Urinary bladder (tissue), 4 donors: Measurements from ENCODE around the gene UNC119. TPM values are rescaled to one million over a fixed set of nuclear protein-coding genes. Genes with fewer than 3 reads are reported as not detected.

Source experiments
- DNase-seq: peaks from one replicate; pipeline ENCODE4 v3.0.0-alpha.2; 2015; ENCODE audit errors: extremely low spot score
- H3K27ac ChIP-seq: one replicate; pipeline ENCODE4 v1.5.1; 2013; ENCODE audit warnings: low read depth, mild to moderate bottlenecking, moderate library complexity
- H3K36me3 ChIP-seq: one replicate; pipeline ENCODE4 v1.6.1; 2013; ENCODE audit warnings: mild to moderate bottlenecking, moderate library complexity; ENCODE audit not compliant: insufficient read depth
- H3K4me1 ChIP-seq: one replicate; pipeline ENCODE4 v1.6.1; 2013; ENCODE audit warnings: mild to moderate bottlenecking, moderate library complexity; ENCODE audit not compliant: insufficient read depth
- H3K4me3 ChIP-seq: one replicate; pipeline ENCODE4 v1.5.1; 2013; ENCODE audit warnings: low read depth, low read length
- WGBS: extraction: QIAGEN DNeasy Blood & Tissue Kit; methylation state at CpG from one replicate; pipeline ENCODE4 v1.1.7; 2013; 5-methylcytosine and 5-hydroxymethylcytosine counted together
- polyA plus RNA-seq: library from polyadenylated mRNA; stranded (reverse); fragments of 200-250 nt; gene quantifications from one replicate; pipeline ENCODE4 v1.2.3, GENCODE V29; 2013
- total RNA-seq: library from RNA; depleted of rRNA; stranded (reverse); fragments of >200 nt; gene quantifications from one replicate; pipeline ENCODE4 v1.2.3, GENCODE V29; 2014
- donor health status: healthy with polysubstance abuse.
- donor health status: healthy.

Gene UNC119
- total and polyA plus RNA-seq, 2 donors: 15.2 to 24.4 TPM

DNA sequence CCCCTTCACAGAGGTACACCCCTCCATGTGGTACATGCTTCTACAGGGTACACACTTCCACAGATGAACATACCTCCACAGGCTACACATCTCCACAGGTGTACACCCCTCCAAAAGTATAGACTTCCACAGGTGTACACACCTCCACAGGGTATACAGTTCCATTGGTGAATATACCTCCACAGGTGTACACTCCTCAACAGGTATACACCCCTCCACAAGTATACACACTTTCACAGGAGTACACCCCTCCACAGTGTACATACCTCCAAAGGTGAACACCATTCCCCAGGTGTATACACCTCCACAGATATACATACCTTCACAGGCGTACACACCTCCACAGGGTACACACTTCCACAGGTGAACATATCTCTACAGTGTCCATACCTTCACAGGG is 36.9 kb downstream of the UNC119 start:
- no peak for DNase-seq
- Histone ChIP-seq H3K36me3 (no peaks in the 10 kb centered on the region), H3K27ac (no peak overlapping the region), H3K4me1 (no peaks in the 10 kb centered on the region), H3K4me3 (no peak overlapping the region)
- WGBS: 98% methylated on average over 1 of the region's 1 CpG

DNA sequence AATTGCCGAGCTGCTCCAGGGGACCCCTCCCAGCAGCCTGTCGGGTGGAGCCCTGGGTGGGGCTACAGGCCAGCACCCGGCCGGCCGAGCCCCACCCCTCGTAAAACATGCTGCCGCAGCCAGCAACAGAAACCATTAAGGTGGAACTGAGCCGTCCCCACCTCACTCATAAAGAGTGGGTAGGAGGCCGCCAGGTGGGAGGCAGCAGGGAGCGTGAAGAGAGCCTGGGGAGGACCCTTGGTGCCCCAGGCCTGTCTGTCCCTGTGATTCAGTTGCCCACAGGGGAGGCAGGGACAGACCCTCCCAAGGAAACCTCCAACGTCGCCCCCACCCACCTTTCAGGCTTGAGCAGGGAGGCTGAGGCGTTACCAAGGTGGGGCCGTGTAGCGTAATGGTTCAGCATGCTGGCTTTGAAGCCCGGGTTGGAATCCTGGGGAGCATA is 37.8 kb downstream of the UNC119 start:
- Histone ChIP-seq H3K36me3 (no peaks in the 10 kb centered on the region), H3K27ac (no peak overlapping the region), H3K4me3 (no peak overlapping the region), H3K4me1 (no peaks in the 10 kb centered on the region)
- 39% methylated on average over 16 of the region's 16 CpGs for WGBS
- DNase-seq: no peak

GRCh38 chr17:28513476-28513875 is 38.9 kb downstream of the UNC119 start:
- H3K36me3 ChIP-seq: no peaks in the 10 kb centered on the region
- H3K4me1 ChIP-seq: no peaks in the 10 kb centered on the region
- DNase-seq: no peak
- H3K27ac ChIP-seq: no peak overlapping the region
- WGBS: 62% methylated on average over 7 of the region's 7 CpGs
- no peak overlapping the region for H3K4me3 ChIP-seq

DNA sequence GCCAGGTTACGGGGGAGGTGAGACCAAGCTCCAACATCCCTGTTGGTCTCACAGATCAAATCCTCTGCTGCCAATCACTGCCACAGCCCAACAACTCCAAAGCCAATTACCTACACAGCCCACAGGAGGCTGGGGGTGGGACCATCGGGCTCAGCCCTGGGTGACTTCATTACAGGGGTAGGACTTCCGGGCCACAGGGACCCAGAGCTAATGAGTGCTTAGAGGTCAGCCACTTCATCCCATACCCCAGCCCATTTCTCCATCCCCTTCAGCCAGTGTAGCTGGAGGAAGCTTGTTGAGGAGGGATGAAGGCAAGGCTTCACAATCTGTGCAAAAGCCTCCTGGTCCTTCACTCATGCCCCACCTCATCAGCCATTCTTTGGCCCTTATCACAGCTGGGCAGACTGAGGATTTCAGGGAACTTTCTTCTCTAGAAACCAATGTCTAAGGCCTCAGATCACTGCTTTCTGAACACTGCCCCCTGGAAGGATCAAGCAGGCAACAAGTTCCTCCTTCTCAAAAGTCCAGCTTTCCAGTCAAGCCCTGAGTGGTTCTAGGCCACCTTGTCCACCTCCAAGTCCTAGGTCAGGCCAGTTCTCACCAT is 40.5 kb downstream of the UNC119 start:
- H3K4me1 ChIP-seq: no peaks in the 10 kb centered on the region
- H3K27ac ChIP-seq: no peak overlapping the region
- WGBS: 68% methylated on average over 3 of the region's 3 CpGs
- no peak for DNase-seq
- no peak overlapping the region for H3K4me3 ChIP-seq
- H3K36me3 ChIP-seq: no peaks in the 10 kb centered on the region

GRCh38 chr17:28509789-28510188 is 42.6 kb downstream of the UNC119 start:
- Histone ChIP-seq H3K27ac (no peak overlapping the region), H3K4me1 (no peaks in the 10 kb centered on the region), H3K36me3 (no peaks in the 10 kb centered on the region), H3K4me3 (no peak overlapping the region)
- DNase-seq: no peak
- 73% methylated on average over 7 of the region's 7 CpGs for WGBS

GRCh38 chr17:28508211-28508724 is 44.2 kb downstream of the UNC119 start:
- Histone ChIP-seq H3K36me3 (no peaks in the 10 kb centered on the region), H3K27ac (peak overlapping the region; percentile 40), H3K4me3 (no peak overlapping the region), H3K4me1 (no peaks in the 10 kb centered on the region)
- 48% methylated on average over 11 of the region's 11 CpGs for WGBS
- no peak for DNase-seq

DNA sequence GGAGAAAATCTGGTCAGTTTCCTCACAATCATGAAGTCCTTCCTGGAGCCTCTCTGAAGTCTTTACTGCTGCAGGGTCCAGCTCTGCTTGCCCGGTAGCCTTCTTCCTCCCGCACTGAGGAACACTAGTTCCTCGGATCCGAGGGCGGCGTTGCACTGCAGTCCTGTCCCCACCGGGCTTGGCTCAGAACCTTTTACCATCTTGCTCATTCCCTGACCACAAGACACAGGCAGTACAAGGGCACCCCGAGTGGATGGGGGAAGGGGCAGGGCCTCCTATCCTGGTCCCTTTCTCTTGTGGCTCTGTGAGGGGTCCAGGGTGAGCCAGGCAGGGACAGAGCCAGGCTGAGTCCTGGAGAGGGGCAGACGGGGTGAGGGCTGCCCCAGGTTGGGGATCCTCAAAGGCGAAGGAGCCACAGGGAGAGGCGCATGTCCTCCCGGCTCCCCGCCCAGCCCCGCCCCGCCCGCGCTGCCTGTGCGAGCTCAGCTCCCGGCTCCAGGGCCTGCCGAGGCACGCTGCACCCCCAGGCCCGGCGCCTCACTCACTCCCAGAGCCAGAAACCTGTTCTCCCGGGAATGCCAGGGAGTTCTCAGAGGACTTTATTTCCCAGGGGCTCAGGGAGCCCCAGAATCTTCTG is 44.7 kb downstream of the UNC119 start:
- Histone ChIP-seq H3K36me3 (no peaks in the 10 kb centered on the region), H3K4me3 (no peak overlapping the region), H3K4me1 (no peaks in the 10 kb centered on the region), H3K27ac (peak overlapping the region; percentile 71)
- WGBS: 22% methylated on average over 24 of the region's 24 CpGs
- no peak for DNase-seq

DNA sequence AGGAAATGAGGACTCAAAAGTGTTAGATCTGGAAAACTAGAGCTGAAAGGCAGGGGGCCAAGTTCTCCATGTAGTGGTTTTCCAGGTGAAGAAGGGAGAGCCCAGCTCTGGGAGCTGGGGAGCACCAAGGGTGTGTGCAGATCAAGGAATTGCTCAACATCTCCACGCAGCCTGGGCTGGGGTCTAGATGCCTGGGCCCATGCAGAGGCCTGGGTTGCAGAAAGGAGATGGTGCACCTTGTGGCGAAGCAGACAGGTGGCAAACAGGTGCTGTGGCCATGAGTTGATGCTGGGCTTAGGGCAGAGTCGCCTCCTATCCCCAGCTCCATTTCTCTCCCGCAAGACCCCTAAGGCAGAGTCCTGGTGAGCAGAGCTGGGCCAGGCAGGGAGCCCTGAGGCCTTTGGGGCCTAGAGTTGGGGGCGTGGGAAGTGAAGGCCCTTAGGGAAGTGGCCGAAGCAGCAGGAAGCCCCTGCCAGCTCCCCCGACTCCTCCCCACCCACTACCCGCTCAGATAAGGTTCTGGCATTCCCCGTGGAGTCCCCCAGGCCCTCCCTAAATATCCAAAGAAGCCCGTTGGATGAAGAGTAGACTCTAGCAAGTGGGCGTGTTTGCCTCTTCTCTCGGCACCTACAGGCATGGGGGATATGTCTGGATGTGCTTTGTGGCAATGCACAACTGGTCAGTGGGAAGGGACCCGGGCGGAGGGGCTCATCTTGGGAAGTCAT is 45.5 kb downstream of the UNC119 start:
- 65% methylated on average over 14 of the region's 14 CpGs for WGBS
- H3K27ac ChIP-seq: no peak overlapping the region
- DNase-seq: no peak
- H3K4me1 ChIP-seq: no peaks in the 10 kb centered on the region
- no peak overlapping the region for H3K4me3 ChIP-seq
- H3K36me3 ChIP-seq: no peaks in the 10 kb centered on the region

- Histone ChIP-seq H3K36me3 (no peaks in the 10 kb centered on the region), H3K4me3 (no peak within 1 kb of the TSS), H3K27ac (no peak within 1 kb of the TSS), H3K4me1 (no peaks in the 10 kb centered on the region)
- 76% methylated on average over 28 of the region's 28 CpGs for WGBS
- no peak for DNase-seq
Observed at GRCh38 chr17:28505986-28506665, 46.3 kb downstream of the UNC119 start, which contains the start of gene FOXN1. TSS of gene FOXN1 (plus strand) at chr17:28506348. CDS start at chr17:28523970, 17,622 bp downstream.

- WGBS: 39% methylated on average over 3 of the region's 3 CpGs
- Histone ChIP-seq H3K36me3 (no peaks in the 10 kb centered on the region), H3K27ac (no peak overlapping the region), H3K4me3 (no peak overlapping the region), H3K4me1 (no peaks in the 10 kb centered on the region)
- no peak for DNase-seq
Observed at GRCh38 chr17:28503420-28503819, 49.0 kb downstream of the UNC119 start.

DNA sequence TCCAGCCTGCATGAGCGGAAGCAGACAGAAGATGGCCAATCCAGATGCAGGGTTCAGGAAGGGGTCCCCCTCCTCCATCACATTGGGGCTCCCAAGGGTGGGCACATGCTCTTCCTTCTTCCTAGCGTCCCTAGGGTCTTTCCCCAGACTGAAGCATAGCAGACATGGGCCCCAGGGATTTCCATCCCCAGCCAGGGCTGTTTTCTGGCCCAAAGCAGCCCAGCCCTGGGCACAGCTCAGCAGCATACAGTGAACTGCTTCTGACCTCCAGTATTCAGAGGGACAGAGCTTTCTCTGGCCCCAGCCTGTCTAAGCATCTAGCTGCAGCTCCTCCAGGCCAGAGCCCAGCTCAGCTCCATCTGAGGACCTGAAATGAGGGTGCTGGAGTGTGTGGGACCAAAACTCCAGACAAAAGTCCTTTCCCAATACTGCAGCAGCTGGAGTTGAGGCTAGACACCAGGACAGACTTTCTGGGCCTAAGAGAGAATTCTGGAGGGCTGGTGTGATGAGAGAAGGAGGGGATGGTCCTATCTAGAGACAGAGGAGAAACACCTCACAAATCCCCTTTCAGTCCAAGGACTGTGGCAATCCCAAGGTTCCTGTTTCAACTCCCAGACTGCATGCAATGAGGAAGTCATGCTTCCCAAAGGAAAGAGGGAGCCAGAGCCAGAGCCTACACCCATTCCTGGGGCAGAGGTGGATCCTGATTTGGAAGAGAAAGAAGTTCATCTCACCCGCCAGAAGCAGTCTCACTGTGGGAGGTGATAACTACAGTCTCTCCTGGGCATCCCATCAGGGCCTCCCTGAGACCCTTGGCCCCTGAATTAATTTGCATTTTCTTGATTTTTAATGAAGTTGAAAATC is 50.8 kb downstream of the UNC119 start:
- no peak overlapping the region for H3K27ac ChIP-seq
- WGBS: 66% methylated on average over 3 of the region's 3 CpGs
- H3K36me3 ChIP-seq: no peaks in the 10 kb centered on the region
- no peaks in the 10 kb centered on the region for H3K4me1 ChIP-seq
- H3K4me3 ChIP-seq: no peak overlapping the region
- DNase-seq: no peak

- H3K36me3 ChIP-seq: no peaks in the 10 kb centered on the region
- H3K4me1 ChIP-seq: no peaks in the 10 kb centered on the region
- WGBS: 58% methylated on average over 13 of the region's 13 CpGs
- no peak overlapping the region for H3K4me3 ChIP-seq
- no peak for DNase-seq
- H3K27ac ChIP-seq: no peak overlapping the region
Observed at GRCh38 chr17:28500712-28501379, 51.6 kb downstream of the UNC119 start.
